GM23248 (cell line): Measurements from ENCODE around the gene RASL11B. TPM values are rescaled to one million over a fixed set of nuclear protein-coding genes. Genes with fewer than 3 reads are reported as not detected.
"Not testable (repeated sequence)": the region's sequence is repeated elsewhere in the genome, so short reads cannot be mapped to it uniquely, and the experiment has no call there.

Source experiments
- DNase-seq: peaks from one replicate; pipeline ENCODE4 v3.0.0-alpha.2; 2015
- H2AFZ ChIP-seq: fragments of 200-600 bp; sonication (generic); 2 replicates; pipeline ENCODE4 v1.6.1; 2016; ENCODE audit warnings: antibody characterized with exemption
- H3F3A ChIP-seq: fragments of 200-600 bp; sonication (generic); 2 replicates; pipeline ENCODE4 v1.6.1; 2016; ENCODE audit warnings: mild to moderate bottlenecking, antibody characterized with exemption, mixed run types; ENCODE audit not compliant: insufficient read depth
- H3K27ac ChIP-seq: fragments of 200-600 bp; sonication (generic); 2 replicates; pipeline ENCODE4 v1.5.1; 2016; ENCODE audit warnings: mild to moderate bottlenecking
- H3K27me3 ChIP-seq: fragments of 200-600 bp; sonication (generic); replicated peaks from 2 replicates; pipeline ENCODE4 v1.6.1; 2016; ENCODE audit warnings: mild to moderate bottlenecking; ENCODE audit not compliant: insufficient read depth
- H3K36me3 ChIP-seq: fragments of 200-600 bp; sonication (generic); 2 replicates; pipeline ENCODE4 v1.6.1; 2016; ENCODE audit warnings: low read depth, mild to moderate bottlenecking
- H3K4me1 ChIP-seq: fragments of 200-600 bp; sonication (generic); 2 replicates; pipeline ENCODE4 v1.6.1; 2016; ENCODE audit warnings: mild to moderate bottlenecking; ENCODE audit not compliant: insufficient read depth
- H3K4me2 ChIP-seq: fragments of 200-600 bp; sonication (generic); one replicate; pipeline ENCODE4 v1.6.1; 2016; ENCODE audit warnings: mild to moderate bottlenecking; ENCODE audit not compliant: unreplicated experiment
- H3K4me3 ChIP-seq: fragments of 200-600 bp; sonication (generic); 2 replicates; pipeline ENCODE4 v1.5.1; 2016; ENCODE audit warnings: mild to moderate bottlenecking
- H3K79me2 ChIP-seq: fragments of 200-600 bp; sonication (generic); 2 replicates; pipeline ENCODE4 v1.6.1; 2016; ENCODE audit warnings: mild to moderate bottlenecking; ENCODE audit not compliant: insufficient read depth
- H3K9ac ChIP-seq: fragments of 200-600 bp; sonication (generic); 2 replicates; pipeline ENCODE4 v1.6.1; 2016; ENCODE audit warnings: mild to moderate bottlenecking
- H3K9me2 ChIP-seq: fragments of 200-600 bp; sonication (generic); 2 replicates; pipeline ENCODE4 v1.6.1; 2016; ENCODE audit warnings: mixed run types, mild to moderate bottlenecking, moderate library complexity; ENCODE audit not compliant: insufficient read depth
- H3K9me3 ChIP-seq: fragments of 200-600 bp; sonication (generic); one replicate; pipeline ENCODE4 v1.6.1; 2017; ENCODE audit warnings: low read depth
- H4K20me1 ChIP-seq: fragments of 200-600 bp; sonication (generic); 2 replicates; pipeline ENCODE4 v1.6.0; 2016; ENCODE audit not compliant: insufficient read depth
- EZH2 ChIP-seq: fragments of 200-600 bp; sonication (generic); IDR thresholded peaks from 2 replicates; pipeline ENCODE4 v1.6.1; 2018; ENCODE audit warnings: antibody characterized with exemption, mild to moderate bottlenecking; ENCODE audit not compliant: insufficient read depth, poor library complexity, severe bottlenecking
- EZH2phosphoT487 ChIP-seq: fragments of 200-600 bp; sonication (generic); IDR thresholded peaks from 2 replicates; pipeline ENCODE4 v1.6.1; 2018; ENCODE audit warnings: antibody characterized with exemption, moderate library complexity, mild to moderate bottlenecking, low read depth; ENCODE audit not compliant: insufficient read depth
- WGBS, 2 experiments: methylation state at CpG; one replicate each; pipeline ENCODE4 v1.1.6; 2015 to 2017; ENCODE audit warnings: low lambda C conversion rate in 2 of 2, low coverage in 1 of 2; ENCODE audit errors: missing lambda C conversion rate in 2 of 2; 5-methylcytosine and 5-hydroxymethylcytosine counted together
- in situ Hi-C: fragments of 300-500 bp; cut with MboI; formaldehyde crosslinking; loops from 2 replicates; pipeline ENCODE4 v1.15.0; 2020
- polyA plus RNA-seq: library from polyadenylated mRNA; unstranded; fragments of >200 nt; fragmentation: Nextera tagmentation; extraction: Ambion mirVana; gene quantifications from 2 replicates; pipeline ENCODE4 v1.2.1, GENCODE V29; 2016
- total RNA-seq: library from RNA; depleted of rRNA; stranded (reverse); fragments of >200 nt; shearing (Covaris generic); gene quantifications from 2 replicates; pipeline ENCODE4 v1.2.3, GENCODE V29; 2014

The RASL11B gene
- total and polyA plus RNA-seq, 2 experiments from 2014 or later = 0.11 TPM; not detected in 1

- H3K9me2 ChIP-seq = no peaks in the 10 kb centered on the region
- WGBS, 2 experiments = 59 to 67% methylated on average over 3 of the region's 3 CpGs
- no peak overlapping the region for H3K4me3 ChIP-seq
- no peak overlapping the region for H3K27ac ChIP-seq
- no peaks in the 10 kb centered on the region for H3K27me3 ChIP-seq
- H3K9ac ChIP-seq = no peak overlapping the region
- TF ChIP-seq EZH2phosphoT487 = no peak
- no peak for TF ChIP-seq EZH2
- H4K20me1 ChIP-seq = no peaks in the 10 kb centered on the region
- peaks cover 20% of the 10 kb centered on the region for H3F3A ChIP-seq
- DNase-seq = peak; percentile 64
- no peaks in the 10 kb centered on the region for H3K36me3 ChIP-seq
- in situ Hi-C loops = no loop called here
- H3K4me1 ChIP-seq = peaks cover 35% of the 10 kb centered on the region
- H3K79me2 ChIP-seq = no peaks in the 10 kb centered on the region
- H3K4me2 ChIP-seq = no peak overlapping the region
- H2AFZ ChIP-seq = no peak overlapping the region
- no peaks in the 10 kb centered on the region for H3K9me3 ChIP-seq
These were observed 28.1 kb upstream of the RASL11B start for GRCh38 chr4:52833941-52834525.

GRCh38 chr4:52834641-52835456 is 27.3 kb upstream of the RASL11B start:
- H2AFZ ChIP-seq, H4K20me1 ChIP-seq, DNase-seq, H3K4me2 ChIP-seq, H3K36me3 ChIP-seq, H3K9me2 ChIP-seq, H3K9me3 ChIP-seq, H3K4me3 ChIP-seq, H3K79me2 ChIP-seq, in situ Hi-C loops, H3K27me3 ChIP-seq, H3K9ac ChIP-seq, H3K27ac ChIP-seq: not testable (repeated sequence)
- Histone ChIP-seq H3K4me1 (peaks cover 37% of the 10 kb centered on the region), H3F3A (peaks cover 20% of the 10 kb centered on the region)
- 96 to 97% methylated on average over 8 of the region's 8 CpGs for WGBS, 2 experiments

GRCh38 chr4:52836120-52836519 is 26.0 kb upstream of the RASL11B start:
- peaks cover 37% of the 10 kb centered on the region for H3K4me1 ChIP-seq
- no peaks in the 10 kb centered on the region for H3K36me3 ChIP-seq
- no peaks in the 10 kb centered on the region for H4K20me1 ChIP-seq
- no peak overlapping the region for H3K9ac ChIP-seq
- H3K9me3 ChIP-seq = no peaks in the 10 kb centered on the region
- in situ Hi-C loops = no loop called here
- H3K27ac ChIP-seq = no peak overlapping the region
- no peaks in the 10 kb centered on the region for H3K79me2 ChIP-seq
- H3K4me3 ChIP-seq = no peak overlapping the region
- WGBS, 2 experiments = 77 to 81% methylated on average over 3 of the region's 3 CpGs
- TF ChIP-seq EZH2 (no peak), EZH2phosphoT487 (no peak)
- DNase-seq = no peak
- no peak overlapping the region for H2AFZ ChIP-seq
- no peaks in the 10 kb centered on the region for H3K27me3 ChIP-seq
- no peaks in the 10 kb centered on the region for H3K9me2 ChIP-seq
- no peak overlapping the region for H3K4me2 ChIP-seq
- peaks cover 20% of the 10 kb centered on the region for H3F3A ChIP-seq

- Histone ChIP-seq H2AFZ (no peak overlapping the region), H3K27ac (no peak overlapping the region; the same call in 1 of the 2 replicates), H3K36me3 (no peaks in the 10 kb centered on the region), H3K4me2 (peak overlapping the region; percentile 45), H3K9me3 (no peaks in the 10 kb centered on the region), H3K9ac (no peak overlapping the region), H4K20me1 (no peaks in the 10 kb centered on the region), H3K4me1 (peaks cover 37% of the 10 kb centered on the region), H3F3A (peaks cover 20% of the 10 kb centered on the region), H3K27me3 (no peaks in the 10 kb centered on the region), H3K79me2 (no peaks in the 10 kb centered on the region), H3K9me2 (no peaks in the 10 kb centered on the region), H3K4me3 (no peak overlapping the region)
- peak; percentile 70 for DNase-seq
- TF ChIP-seq EZH2 (no peak), EZH2phosphoT487 (no peak)
- WGBS, 2 experiments = 39 to 42% methylated on average over 7 of the region's 7 CpGs
- in situ Hi-C loops = no loop called here
These were observed 25.4 kb upstream of the RASL11B start for GRCh38 chr4:52836678-52837077.
